NCI-H187 (cell line): Measurements from ENCODE around the gene CATSPERE.
"Not testable (repeated sequence)": the region's sequence is repeated elsewhere in the genome, so short reads cannot be mapped to it uniquely, and the experiment has no call there.

ENCODE experiments used
- DNase-seq, 2 experiments: peaks; one replicate each; lab custom pipeline; 2025; lab: John Stamatoyannopoulos, UW

Gene CATSPERE

DNA sequence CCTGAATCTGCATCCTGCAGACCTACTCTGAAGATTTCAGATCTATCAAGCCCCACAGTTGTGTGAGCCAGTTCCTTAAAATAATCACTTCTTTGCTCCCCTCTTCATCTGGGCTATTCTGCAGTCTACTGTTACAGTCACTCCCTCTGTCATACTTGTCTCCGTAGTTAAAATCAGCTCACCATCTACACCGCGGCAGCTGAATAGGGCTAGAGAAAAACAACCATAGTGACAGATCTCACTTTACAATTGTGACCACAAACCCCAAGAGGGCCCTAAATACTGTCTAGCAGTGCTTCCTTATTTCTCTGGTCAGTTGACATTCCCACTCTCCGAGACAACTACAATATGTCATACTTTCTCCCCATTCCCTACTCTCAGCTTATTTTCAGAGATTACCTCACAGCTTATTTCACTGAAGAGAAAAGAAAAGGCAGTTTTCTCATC, 204.7 kb downstream of the CATSPERE start:
- DNase-seq = peak; percentile 21 to 39

DNA sequence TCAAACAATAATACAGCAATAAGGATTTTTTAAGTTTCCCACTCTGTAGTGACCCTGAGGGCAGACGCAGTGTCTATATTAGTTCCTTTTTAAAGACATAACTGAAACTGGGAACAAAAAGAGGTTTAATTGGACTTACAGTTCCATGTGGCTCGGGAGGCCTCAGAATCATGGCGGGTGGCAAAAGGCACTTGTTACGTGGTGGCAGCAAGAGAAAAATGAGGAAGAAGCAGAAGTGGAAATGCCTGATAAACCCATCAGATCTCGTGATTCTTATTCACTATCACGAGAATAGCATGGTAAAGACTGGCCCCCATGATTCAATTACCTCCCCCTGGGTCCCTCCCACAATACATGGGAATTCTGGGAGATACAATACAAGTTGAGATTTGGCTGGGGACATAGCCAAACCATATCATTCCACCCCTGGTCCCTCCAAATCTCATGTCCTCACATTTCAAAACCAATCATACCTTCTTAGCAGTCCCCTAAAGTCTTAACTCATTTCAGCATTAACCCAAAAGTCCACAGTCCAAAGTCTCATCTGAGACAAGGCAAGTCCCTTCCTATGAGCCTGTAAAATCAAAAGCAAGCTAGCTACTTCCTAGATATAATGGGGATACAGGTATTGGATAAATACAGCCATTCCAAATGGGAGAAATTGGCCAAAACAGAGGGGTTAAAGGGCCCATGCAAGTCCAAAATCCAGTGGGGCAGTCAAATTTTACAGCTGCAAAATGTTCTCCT, 205.8 kb downstream of the CATSPERE start:
- DNase-seq = not testable (repeated sequence)

DNA sequence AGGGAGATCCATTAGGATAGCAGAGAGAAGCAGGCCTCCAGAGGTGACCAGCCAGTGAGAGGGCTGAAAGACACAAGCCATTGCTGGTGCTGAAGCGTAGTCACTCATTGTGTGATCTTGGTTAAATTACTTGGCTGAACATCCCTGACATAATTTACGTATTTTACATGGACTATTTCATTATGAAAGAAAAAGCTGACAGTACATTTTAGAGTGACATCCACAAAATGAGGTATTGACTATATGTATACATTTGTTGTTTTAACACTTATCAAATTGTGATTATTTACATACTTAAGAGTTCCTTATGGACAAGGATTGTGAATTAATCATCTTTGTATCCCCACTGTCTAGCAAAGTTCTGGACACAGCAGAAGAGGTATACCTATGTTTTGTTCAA, 206.7 kb downstream of the CATSPERE start:
- no peak for DNase-seq

GRCh38 chr1:244672946-244673682, 212.0 kb downstream of the CATSPERE start:
- no peak for DNase-seq

DNA sequence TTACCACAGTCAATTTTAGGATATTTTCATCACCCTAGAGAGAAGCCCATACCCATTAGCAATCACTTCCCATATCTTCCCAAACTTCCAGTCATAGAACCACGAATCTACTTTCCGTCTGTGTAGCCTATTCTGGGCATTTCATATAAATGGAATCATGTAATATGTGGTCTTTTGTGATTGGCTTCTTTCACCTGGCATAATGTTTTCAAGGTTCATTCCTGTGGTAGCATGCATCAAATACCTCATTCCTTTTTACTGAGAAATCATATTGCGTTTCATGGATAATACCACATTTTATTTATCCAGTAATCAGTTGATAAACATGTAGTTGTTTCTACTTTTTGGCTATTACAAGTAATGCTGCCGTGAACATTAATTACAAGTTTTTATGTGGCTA, 213.4 kb downstream of the CATSPERE start:
- DNase-seq = no peak

- DNase-seq = no peak
Observed at GRCh38 chr1:244675167-244675566, 214.1 kb downstream of the CATSPERE start.

DNA sequence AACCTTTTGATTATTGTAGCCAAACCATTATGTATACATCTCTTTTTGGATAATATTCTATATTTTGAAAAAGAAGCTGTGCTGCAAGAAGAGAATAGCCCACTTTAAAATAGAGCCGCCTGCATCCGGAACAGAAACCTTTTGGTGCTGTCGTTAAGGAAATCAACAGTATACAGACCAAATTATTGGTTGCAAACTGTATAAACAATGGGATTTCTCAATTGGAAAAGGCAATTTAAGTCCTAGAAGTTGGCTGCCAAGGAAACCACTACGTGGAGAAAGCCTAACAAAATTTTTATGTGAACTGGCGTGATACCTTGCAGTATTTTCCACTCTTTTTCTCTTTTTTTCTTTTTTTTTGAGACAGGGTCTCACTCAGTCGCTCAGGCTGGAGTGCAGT, 217.6 kb downstream of the CATSPERE start:
- DNase-seq = no peak

GRCh38 chr1:244680667-244681066, 219.6 kb downstream of the CATSPERE start:
- no peak for DNase-seq

- DNase-seq = not testable (repeated sequence)
Observed at GRCh38 chr1:244682087-244682486, 221.0 kb downstream of the CATSPERE start.
